ENCODE measurements around the gene NOXRED1. TPM values are rescaled to one million over a fixed set of nuclear protein-coding genes. Genes with fewer than 3 reads are reported as not detected.

NOXRED1 gene
- polyA plus RNA-seq, 1 donor (not counting 4 experiments of a cell fraction or from before 2014, with no cell fraction given), result 0.33 TPM

DNA sequence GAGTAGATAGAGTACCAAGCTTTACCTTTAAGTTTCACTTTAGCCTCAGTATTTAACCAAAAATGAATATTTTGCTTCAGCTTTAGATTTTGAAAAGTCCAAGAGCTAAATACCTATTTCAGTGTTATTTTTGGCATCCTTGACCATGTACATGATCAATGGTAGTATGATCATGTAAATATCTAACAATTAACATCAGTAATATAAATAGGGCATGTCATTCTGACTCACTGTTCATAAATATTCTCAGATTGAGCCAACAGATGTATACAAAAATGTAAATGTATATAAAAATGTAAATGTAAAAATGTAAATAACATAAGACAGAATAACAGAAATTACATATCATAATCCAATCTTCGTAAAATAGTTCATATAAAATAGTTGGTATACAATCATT is 15.3 kb upstream of the NOXRED1 start:
- H2AFZ ChIP-seq (ENCODE audit: control insufficient read depth, low read length), result no peak overlapping the region
- no peaks in the 10 kb centered on the region for H3K4me1 ChIP-seq (ENCODE audit: control insufficient read depth, extremely low read depth, insufficient read depth, low read length)
- no peaks in the 10 kb centered on the region for H3K9me1 ChIP-seq (ENCODE audit: control insufficient read depth, extremely low read depth, insufficient read depth, low read length)
- H3K4me2 ChIP-seq (ENCODE audit: control insufficient read depth, extremely low read depth, insufficient read depth, low read depth, low read length), result no peak overlapping the region
- H3K9ac ChIP-seq (ENCODE audit: control insufficient read depth, extremely low read depth, insufficient read depth, low read length), result no peak overlapping the region
- DNase-seq (ENCODE audit: low read depth, low spot score) (no peak), FAIRE-seq (no peak)
- dilution Hi-C loops (cut with MboI; ENCODE audit: extremely low pct_ligation_motif_present, low sequenced_read_pairs), result no loop called here
- peaks cover 11 to 25% of the 10 kb centered on the region in 2 experiments for H3K36me3 ChIP-seq (ENCODE audit: control insufficient read depth in 2 of 2, extremely low read depth in 1 of 2, insufficient read depth in 2 of 2, low read length in 2 of 2)
- H3K27me3 ChIP-seq (ENCODE audit: control insufficient read depth, extremely low read depth, insufficient read depth, low read length), result no peaks in the 10 kb centered on the region
- H3K4me3 ChIP-seq (ENCODE audit: control insufficient read depth in 2 of 3, extremely low read depth in 1 of 3, insufficient read depth in 2 of 3, low read depth in 1 of 3, low read length in 3 of 3), result no peak overlapping the region
- TF ChIP-seq, protein P1, sequence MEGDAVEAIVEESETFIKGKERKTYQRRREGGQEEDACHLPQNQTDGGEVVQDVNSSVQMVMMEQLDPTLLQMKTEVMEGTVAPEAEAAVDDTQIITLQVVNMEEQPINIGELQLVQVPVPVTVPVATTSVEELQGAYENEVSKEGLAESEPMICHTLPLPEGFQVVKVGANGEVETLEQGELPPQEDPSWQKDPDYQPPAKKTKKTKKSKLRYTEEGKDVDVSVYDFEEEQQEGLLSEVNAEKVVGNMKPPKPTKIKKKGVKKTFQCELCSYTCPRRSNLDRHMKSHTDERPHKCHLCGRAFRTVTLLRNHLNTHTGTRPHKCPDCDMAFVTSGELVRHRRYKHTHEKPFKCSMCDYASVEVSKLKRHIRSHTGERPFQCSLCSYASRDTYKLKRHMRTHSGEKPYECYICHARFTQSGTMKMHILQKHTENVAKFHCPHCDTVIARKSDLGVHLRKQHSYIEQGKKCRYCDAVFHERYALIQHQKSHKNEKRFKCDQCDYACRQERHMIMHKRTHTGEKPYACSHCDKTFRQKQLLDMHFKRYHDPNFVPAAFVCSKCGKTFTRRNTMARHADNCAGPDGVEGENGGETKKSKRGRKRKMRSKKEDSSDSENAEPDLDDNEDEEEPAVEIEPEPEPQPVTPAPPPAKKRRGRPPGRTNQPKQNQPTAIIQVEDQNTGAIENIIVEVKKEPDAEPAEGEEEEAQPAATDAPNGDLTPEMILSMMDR (optimal IDR thresholded peaks at IDR 0.05 in 1 of 3, IDR thresholded peaks at IDR 0.05 in 1 of 3, conservative IDR thresholded peaks at IDR 0.05 in 1 of 3; ENCODE audit: extremely low read depth in 1 of 3, insufficient read depth in 2 of 3, low read length in 3 of 3), result no peak
- no peak for TF ChIP-seq EZH2 (IDR thresholded peaks at IDR 0.05; ENCODE audit: low read length)
- H3K9me3 ChIP-seq (ENCODE audit: control insufficient read depth, low read depth, low read length), result no peaks in the 10 kb centered on the region
- H3K79me2 ChIP-seq (ENCODE audit: control insufficient read depth, insufficient read depth, low read length), result no peaks in the 10 kb centered on the region
- no peak overlapping the region for H3K27ac ChIP-seq (ENCODE audit: control insufficient read depth, insufficient read depth, low read length)
- H4K20me1 ChIP-seq (ENCODE audit: control insufficient read depth, extremely low read depth, insufficient read depth, low read length), result no peaks in the 10 kb centered on the region

DNA sequence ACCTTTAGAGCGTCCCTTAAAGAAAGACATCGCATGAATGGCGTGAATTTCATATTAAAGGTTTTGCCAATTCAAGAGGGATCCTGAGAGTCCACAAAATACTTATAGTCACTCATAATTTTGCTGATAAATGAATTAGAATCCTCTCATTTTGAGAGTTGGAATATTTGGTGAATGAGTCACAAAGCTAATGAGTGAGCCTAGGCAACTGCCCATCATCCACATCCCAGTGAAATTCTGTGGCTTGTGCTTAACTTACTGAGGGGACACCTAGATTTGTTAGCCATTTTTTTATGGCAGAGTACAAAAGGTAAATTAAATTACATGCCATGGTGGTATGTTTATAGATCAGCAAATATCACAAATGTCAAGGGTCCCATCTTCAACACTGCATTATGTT is 12.7 kb upstream of the NOXRED1 start:
- FAIRE-seq, result no peak
- peaks cover 0 to 9% of the 10 kb centered on the region in 2 experiments for H3K36me3 ChIP-seq (ENCODE audit: control insufficient read depth in 2 of 2, extremely low read depth in 1 of 2, insufficient read depth in 2 of 2, low read length in 2 of 2)
- H3K4me2 ChIP-seq (ENCODE audit: control insufficient read depth, extremely low read depth, insufficient read depth, low read depth, low read length), result no peak overlapping the region
- H3K27ac ChIP-seq (ENCODE audit: control insufficient read depth, insufficient read depth, low read length), result no peak overlapping the region
- no peak overlapping the region for H3K9ac ChIP-seq (ENCODE audit: control insufficient read depth, extremely low read depth, insufficient read depth, low read length)
- no peak for TF ChIP-seq EZH2 (IDR thresholded peaks at IDR 0.05; ENCODE audit: low read length)
- TF ChIP-seq, protein P1 (optimal IDR thresholded peaks at IDR 0.05 in 1 of 3, IDR thresholded peaks at IDR 0.05 in 1 of 3, conservative IDR thresholded peaks at IDR 0.05 in 1 of 3; ENCODE audit: extremely low read depth in 1 of 3, insufficient read depth in 2 of 3, low read length in 3 of 3), result no peak
- H3K4me3 ChIP-seq (ENCODE audit: control insufficient read depth in 2 of 3, extremely low read depth in 1 of 3, insufficient read depth in 2 of 3, low read depth in 1 of 3, low read length in 3 of 3), result no peak overlapping the region
- no peaks in the 10 kb centered on the region for H3K27me3 ChIP-seq (ENCODE audit: control insufficient read depth, extremely low read depth, insufficient read depth, low read length)
- H3K4me1 ChIP-seq (ENCODE audit: control insufficient read depth, extremely low read depth, insufficient read depth, low read length), result no peaks in the 10 kb centered on the region
- H3K79me2 ChIP-seq (ENCODE audit: control insufficient read depth, insufficient read depth, low read length), result no peaks in the 10 kb centered on the region
- H3K9me3 ChIP-seq (ENCODE audit: control insufficient read depth, low read depth, low read length), result no peaks in the 10 kb centered on the region
- H4K20me1 ChIP-seq (ENCODE audit: control insufficient read depth, extremely low read depth, insufficient read depth, low read length), result no peaks in the 10 kb centered on the region
- no peak for DNase-seq (ENCODE audit: low read depth, low spot score)
- dilution Hi-C loops (cut with MboI; ENCODE audit: extremely low pct_ligation_motif_present, low sequenced_read_pairs), result no loop called here
- no peak overlapping the region for H2AFZ ChIP-seq (ENCODE audit: control insufficient read depth, low read length)
- no peaks in the 10 kb centered on the region for H3K9me1 ChIP-seq (ENCODE audit: control insufficient read depth, extremely low read depth, insufficient read depth, low read length)
